ENCODE results near the gene PCBP2. TPM values are rescaled to one million over a fixed set of nuclear protein-coding genes. Genes with fewer than 3 reads are reported as not detected.
"Not testable (repeated sequence)": the region's sequence is repeated elsewhere in the genome, so short reads cannot be mapped to it uniquely, and the experiment has no call there.

Gene PCBP2
- total and polyA plus RNA-seq, 2 donors (not counting 3 experiments of a cell fraction or from before 2014, with no cell fraction given): 526 to 995 TPM

GRCh38 chr12:53443955-53444354 lies 7.9 kb upstream of the PCBP2 start:
- H4K20me1 ChIP-seq (replicated peaks; ENCODE audit: control insufficient read depth, extremely low read depth, insufficient read depth, low read length): no peaks in the 10 kb centered on the region
- ChIA-PET CTCF (no interaction called here), POLR2A (no interaction called here)
- BruUV-seq (replicated peaks): no TSS peak
- no peak overlapping the region for H3K4me2 ChIP-seq (ENCODE audit: insufficient read depth, low read length)
- H3K4me1 ChIP-seq (ENCODE audit: control insufficient read depth, extremely low read depth, insufficient read depth, low read length): peaks cover 12% of the 10 kb centered on the region
- H3K4me3 ChIP-seq (replicated peaks in 1 of 3; ENCODE audit: insufficient read depth in 1 of 3, low read depth in 1 of 3, low read length in 3 of 3): no peak overlapping the region
- H3K27me3 ChIP-seq (ENCODE audit: control insufficient read depth in 2 of 2, insufficient read depth in 2 of 2, low read length in 2 of 2): no peaks in the 10 kb centered on the region
- H3K9ac ChIP-seq (replicated peaks; ENCODE audit: extremely low read depth, insufficient read depth, low read length): no peak overlapping the region
- H3K9me1 ChIP-seq (replicated peaks; ENCODE audit: control insufficient read depth, extremely low read depth, insufficient read depth, low read length): no peaks in the 10 kb centered on the region
- no peak overlapping the region for H2AFZ ChIP-seq (ENCODE audit: low read depth, low read length)
- intact Hi-C loops (cut with micrococcal nuclease): no loop called here
- H3K36me3 ChIP-seq (ENCODE audit: control insufficient read depth in 2 of 2, extremely low read depth in 1 of 2, insufficient read depth in 2 of 2, low read length in 2 of 2): peaks cover 0 to 9% of the 10 kb centered on the region in 2 experiments
- no peak overlapping the region for H3K27ac ChIP-seq (ENCODE audit: insufficient read depth, low read depth, low read length)
- dilution Hi-C loops (cut with MboI; ENCODE audit: extremely low pct_ligation_motif_present, low sequenced_read_pairs): no loop called here
- no peak for FAIRE-seq
- no peak for TF ChIP-seq JUN (IDR thresholded peaks at IDR 0.05; ENCODE audit: borderline replicate concordance, insufficient read depth, insufficient read length, low read depth)
- TF ChIP-seq CTCF (IDR thresholded peaks at IDR 0.05; ENCODE audit: extremely low read depth in 1 of 2, insufficient read depth in 1 of 2, low read depth in 1 of 2, low read length in 2 of 2): no peak
- TF ChIP-seq FOS (IDR thresholded peaks at IDR 0.05; ENCODE audit: borderline replicate concordance, insufficient read depth, low read length): no peak
- TF ChIP-seq MYC (IDR thresholded peaks at IDR 0.05; ENCODE audit: low read depth, low read length): no peak
- TF ChIP-seq, protein P1, sequence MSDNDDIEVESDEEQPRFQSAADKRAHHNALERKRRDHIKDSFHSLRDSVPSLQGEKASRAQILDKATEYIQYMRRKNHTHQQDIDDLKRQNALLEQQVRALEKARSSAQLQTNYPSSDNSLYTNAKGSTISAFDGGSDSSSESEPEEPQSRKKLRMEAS (IDR thresholded peaks at IDR 0.05; ENCODE audit: insufficient read depth, insufficient read length): no peak
- no peak for TF ChIP-seq GATA2 (IDR thresholded peaks at IDR 0.05; ENCODE audit: insufficient read depth, insufficient read length, low read depth, low read length)
- no peak for TF ChIP-seq POLR2AphosphoS5 (IDR thresholded peaks at IDR 0.05; ENCODE audit: insufficient read depth, low read depth, low read length)
- TF ChIP-seq POLR2A (IDR thresholded peaks at IDR 0.05; ENCODE audit: low read depth, low read length): no peak
- no peaks in the 10 kb centered on the region for H3K9me3 ChIP-seq (replicated peaks; ENCODE audit: control insufficient read depth, insufficient read depth, low read length)
- DNase-seq (ENCODE audit: low read depth, low spot score): no peak
- peaks cover 16% of the 10 kb centered on the region for H3K79me2 ChIP-seq (ENCODE audit: control insufficient read depth, insufficient read depth, low read length)

DNA sequence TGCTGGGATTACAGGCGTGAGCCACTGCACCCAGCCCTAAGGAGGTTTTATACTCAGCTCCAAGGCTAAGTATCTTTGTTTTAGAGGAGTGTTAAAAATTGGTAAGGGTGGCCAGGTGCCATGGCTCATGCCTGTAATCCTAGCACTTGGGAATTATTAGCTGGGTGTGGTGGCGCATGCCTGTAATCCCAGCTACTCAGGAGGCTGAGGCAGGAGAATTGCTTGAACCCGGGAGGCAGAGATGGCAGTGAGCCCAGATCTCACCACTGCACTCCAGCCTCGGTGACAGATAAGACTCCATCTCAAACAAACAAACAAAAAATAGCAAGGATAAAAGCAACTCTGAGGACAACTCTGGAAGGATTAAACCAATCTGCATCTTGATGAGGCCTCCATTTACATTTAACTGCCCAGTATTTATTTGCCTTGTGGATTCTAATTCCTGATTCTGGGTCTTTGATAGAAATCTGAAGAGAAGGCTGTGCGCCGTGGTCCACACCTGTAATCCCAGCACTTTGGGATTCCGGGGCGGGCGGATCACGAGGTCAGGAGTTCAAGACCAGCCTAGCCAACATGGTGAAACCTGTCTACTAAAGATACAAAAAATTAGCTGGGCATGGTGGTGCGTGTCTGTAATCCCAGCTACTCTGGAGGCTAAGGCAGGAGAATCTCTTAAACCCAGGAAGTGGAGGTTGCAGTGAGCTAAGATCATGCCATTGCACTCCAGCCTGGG lies 7.1 kb upstream of the PCBP2 start:
- H3K36me3 ChIP-seq (ENCODE audit: control insufficient read depth in 2 of 2, extremely low read depth in 1 of 2, insufficient read depth in 2 of 2, low read length in 2 of 2); POLR2A ChIA-PET; H3K4me3 ChIP-seq (replicated peaks in 1 of 3; ENCODE audit: insufficient read depth in 1 of 3, low read depth in 1 of 3, low read length in 3 of 3); H3K4me2 ChIP-seq (ENCODE audit: insufficient read depth, low read length); intact Hi-C loops (cut with micrococcal nuclease); H3K9me1 ChIP-seq (replicated peaks; ENCODE audit: control insufficient read depth, extremely low read depth, insufficient read depth, low read length); H3K9ac ChIP-seq (replicated peaks; ENCODE audit: extremely low read depth, insufficient read depth, low read length); H3K27me3 ChIP-seq (ENCODE audit: control insufficient read depth in 2 of 2, insufficient read depth in 2 of 2, low read length in 2 of 2); H2AFZ ChIP-seq (ENCODE audit: low read depth, low read length); H3K9me3 ChIP-seq (replicated peaks; ENCODE audit: control insufficient read depth, insufficient read depth, low read length); dilution Hi-C loops (cut with MboI; ENCODE audit: extremely low pct_ligation_motif_present, low sequenced_read_pairs); H4K20me1 ChIP-seq (replicated peaks; ENCODE audit: control insufficient read depth, extremely low read depth, insufficient read depth, low read length); BruUV-seq (replicated peaks); CTCF ChIA-PET; FAIRE-seq; DNase-seq (ENCODE audit: low read depth, low spot score); H3K27ac ChIP-seq (ENCODE audit: insufficient read depth, low read depth, low read length): not testable (repeated sequence)
- peaks cover 12% of the 10 kb centered on the region for H3K4me1 ChIP-seq (ENCODE audit: control insufficient read depth, extremely low read depth, insufficient read depth, low read length)
- peaks cover 16% of the 10 kb centered on the region for H3K79me2 ChIP-seq (ENCODE audit: control insufficient read depth, insufficient read depth, low read length)

All from endothelial cell of umbilical vein (primary cell).